Activated T-cell treated with anti-CD3 and anti-CD28 coated beads, Interleukin-2, amount 50 U/mL, for 48 hours (primary cell): Measurements from ENCODE around the gene NPFF.

Experiments
- DNase-seq, 2 experiments: peaks; one replicate each; pipeline ENCODE4 v3.0.0-alpha.2; 2020

Gene NPFF

DNA sequence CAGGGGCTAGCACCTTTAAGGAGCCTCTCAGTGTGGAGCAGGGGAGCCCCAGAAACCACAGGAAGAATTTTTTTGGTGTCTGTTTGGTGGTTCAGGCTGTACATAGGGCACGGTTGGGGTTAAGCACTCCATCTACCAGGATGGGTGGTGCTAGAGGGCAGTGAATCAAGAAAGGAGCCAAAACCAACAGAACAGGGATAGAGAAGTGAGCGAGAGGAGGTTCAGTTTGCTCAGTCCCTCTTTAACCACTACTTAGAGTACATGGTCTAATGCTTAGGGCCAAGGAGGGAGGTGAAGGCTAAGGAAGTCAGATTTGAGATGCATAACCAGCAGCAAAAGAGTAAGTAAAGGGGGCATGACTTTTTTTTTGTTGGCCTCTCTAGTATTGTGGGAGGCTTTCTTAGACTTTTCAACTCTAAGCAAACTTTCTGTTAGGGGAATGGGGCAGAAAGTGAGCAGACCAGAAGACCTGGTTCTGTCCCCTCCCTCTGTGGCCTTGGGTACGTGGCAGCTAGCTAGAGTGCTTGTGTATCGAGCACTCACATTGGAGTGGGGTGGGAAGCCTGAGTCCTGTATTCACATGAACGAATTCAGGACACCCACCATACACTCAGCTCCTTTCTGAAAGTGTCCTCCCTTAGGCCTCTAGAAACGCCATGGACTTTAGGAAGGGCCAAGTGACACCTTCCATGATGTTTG is 6.6 kb upstream of the NPFF start:
- DNase-seq = no peak

DNA sequence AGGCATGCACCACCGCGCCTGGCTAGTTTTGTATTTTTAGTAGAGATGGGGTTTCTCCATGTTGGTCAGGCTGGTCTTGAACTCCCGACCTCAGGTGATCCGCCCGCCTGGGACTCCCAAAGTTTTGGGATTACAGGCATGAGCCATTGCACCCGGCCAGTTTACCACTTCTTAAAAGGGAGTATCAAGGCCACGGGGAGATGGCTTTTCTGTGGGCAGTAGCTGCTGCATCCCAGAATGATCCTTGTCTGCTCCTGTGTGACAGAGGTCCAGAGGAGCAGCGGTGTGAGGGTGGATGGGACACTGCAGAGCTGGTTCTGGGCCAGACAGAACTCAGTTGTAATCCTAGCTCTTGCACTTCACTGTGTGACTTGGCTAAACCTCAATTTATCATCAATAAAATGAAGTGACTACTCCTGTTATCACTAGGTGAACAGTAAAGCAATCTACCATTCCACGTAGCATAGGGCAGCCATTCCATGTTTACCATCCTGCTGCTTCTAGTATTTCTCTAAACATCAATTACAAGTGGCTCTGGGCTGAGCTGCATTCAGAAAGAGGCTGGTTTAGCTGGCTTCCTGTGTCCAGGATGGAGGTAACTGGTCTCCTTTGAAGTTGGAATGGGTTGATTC is 3.0 kb upstream of the NPFF start:
- DNase-seq = no peak

DNA sequence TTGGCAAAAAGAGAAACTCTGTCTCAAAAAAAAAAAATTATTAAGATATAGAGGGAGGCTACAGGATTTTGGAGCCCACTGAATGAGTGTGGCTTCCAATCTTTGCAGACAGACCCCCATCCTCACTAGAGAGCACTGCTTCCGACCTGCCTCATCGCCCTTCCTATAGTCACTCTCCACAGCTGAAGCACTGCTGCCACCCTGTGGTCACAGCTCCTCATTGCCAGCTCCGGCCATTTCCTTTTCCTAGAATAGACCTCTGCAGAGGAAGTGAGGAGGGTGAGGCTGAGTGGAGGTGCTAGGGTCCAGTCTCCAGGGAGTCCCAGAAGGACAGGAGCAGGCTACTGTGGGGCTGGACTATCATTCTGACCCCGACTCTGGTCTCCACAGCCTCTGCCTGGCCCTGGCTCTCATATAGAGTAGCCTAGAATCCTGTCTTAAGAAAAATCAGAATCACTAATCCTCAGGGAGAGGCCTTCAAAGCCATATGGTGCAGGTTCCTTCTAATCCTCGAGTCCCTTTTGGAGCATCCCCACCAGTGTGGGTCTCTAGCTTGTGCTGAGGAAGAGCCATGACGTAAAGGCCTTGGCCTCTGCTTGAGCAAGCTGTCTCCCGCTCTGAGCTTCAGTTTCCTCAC is 1.4 kb upstream of the NPFF start:
- peak; percentile 93 to 95 for DNase-seq

DNA sequence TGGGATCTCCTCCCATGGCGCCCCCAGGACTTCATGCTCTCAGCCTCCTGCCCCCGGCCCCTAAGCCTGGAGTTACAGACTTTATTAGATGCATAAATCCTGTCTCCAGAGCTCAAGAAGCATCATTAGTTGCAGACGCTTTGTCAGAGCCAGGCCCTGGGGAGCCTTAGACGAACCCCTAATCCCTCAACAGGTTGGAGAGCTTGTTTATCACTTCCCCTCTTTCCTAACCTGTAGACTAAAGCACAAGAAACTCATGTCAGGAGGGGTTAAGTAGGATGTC is 260 bp upstream of the NPFF start:
- DNase-seq = no peak

DNA sequence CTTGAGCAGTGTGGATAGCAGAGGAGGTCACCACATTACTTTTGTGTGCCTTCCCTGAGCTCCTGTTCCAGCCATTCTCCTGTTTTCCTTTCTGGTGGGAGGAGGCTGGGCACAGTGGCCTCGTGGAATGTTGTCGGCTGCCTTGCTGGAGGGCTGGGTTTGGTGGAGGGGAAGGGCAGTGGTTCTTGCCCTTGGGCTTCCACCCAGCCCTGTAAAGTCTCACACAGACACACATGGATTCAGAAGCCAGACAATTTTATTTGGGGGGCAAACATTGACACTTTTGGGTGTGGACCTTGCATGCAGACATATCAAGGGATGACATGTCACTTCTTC is 866 bp downstream of the NPFF start:
- DNase-seq = no peak

DNA sequence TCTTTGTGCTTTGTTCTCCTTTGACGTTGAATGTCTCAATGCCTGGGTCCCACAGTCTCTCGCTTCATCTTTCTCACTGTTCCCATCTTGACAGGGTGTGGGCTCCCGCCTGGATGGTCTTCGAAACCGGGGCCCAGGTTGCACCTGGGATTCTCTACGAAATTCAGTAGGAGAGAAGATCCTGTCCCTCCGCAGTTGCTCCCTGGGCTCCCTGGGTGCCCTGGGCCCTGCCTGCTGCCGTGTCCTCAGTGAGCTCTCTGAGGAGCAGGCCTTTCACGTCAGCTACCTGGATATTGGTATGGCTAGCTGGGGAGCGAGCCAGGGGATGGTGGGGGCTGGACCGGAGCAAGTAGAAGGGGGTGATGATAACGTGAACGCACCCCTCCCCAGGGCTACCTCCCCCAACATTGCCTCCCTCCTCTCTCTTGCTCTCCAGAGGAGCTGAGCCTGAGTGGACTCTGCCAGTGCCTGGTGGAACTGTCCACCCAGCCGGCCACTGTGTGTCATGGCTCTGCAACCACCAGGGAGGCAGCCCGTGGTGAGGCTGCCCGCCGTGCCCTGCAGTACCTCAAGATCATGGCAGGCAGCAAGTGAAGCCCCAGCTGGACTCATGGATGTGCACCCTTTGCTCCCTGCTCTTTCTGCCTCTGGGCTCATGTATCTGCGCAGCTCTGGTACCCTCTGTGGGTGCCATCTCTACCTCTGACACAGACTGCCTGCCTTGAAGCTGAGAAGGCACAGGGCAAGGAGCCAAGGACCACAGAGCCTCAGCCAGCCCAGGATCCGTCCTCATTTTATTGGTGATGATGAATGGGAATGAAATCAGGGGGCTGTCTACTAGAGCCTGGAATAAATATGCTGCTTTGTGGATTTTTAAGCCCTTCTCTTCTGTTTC is 1.5 kb downstream of the NPFF start:
- no peak for DNase-seq

DNA sequence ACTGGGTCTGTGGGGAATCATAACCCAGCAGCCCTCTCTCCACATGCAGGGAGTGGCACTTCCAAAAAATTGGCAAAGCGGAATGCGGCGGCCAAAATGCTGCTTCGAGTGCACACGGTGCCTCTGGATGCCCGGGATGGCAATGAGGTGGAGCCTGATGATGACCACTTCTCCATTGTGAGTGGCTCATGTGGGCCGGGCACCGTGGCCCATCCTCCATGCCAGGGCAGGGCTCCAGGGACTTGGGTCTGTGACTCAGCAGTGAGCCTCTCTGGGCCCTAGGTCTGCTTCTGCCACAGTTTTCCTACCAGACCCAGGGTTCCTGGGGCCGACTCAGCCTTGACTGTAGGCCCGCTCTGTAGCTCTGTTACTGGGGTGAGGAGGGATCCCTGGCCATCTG is 2.2 kb downstream of the NPFF start:
- DNase-seq = no peak

DNA sequence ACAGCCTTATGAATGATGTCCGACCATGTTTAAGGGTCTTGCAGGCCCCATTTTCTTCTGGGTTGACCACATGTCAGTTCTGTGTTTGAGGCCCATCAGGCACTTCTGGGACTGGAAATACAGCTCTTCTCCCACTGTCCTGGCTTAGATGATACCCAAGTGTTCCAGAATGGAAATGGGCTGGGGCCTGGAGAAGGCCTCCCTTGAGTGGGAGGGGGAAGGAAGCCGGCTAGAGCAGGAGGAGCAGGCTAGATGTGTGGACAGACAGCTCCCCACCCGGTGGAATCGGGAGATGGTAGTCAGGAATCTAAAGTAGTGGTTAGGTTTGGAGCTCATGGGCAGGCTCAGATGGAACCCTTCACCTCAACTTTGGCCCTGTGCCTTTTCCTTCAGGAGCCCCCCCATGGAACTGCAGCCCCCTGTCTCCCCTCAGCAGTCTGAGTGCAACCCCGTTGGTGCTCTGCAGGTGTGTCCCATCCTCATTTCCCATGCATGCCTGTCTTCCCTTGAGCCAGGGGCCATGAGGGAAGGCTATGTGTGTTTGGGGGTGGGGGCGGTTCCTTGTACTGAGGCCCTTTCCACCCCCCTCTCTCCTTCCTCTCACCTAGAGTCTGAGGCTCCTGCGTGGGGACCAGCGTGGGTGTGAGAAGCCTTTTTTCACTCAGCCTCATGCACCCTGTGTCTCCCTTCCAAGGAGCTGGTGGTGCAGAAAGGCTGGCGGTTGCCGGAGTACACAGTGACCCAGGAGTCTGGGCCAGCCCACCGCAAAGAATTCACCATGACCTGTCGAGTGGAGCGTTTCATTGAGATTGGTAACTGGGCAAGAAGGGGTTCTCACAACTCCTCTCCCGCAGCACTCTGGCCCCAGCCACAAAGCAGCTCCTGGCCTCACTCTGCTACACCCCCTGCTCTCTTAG is 3.0 kb downstream of the NPFF start:
- no peak for DNase-seq

DNA sequence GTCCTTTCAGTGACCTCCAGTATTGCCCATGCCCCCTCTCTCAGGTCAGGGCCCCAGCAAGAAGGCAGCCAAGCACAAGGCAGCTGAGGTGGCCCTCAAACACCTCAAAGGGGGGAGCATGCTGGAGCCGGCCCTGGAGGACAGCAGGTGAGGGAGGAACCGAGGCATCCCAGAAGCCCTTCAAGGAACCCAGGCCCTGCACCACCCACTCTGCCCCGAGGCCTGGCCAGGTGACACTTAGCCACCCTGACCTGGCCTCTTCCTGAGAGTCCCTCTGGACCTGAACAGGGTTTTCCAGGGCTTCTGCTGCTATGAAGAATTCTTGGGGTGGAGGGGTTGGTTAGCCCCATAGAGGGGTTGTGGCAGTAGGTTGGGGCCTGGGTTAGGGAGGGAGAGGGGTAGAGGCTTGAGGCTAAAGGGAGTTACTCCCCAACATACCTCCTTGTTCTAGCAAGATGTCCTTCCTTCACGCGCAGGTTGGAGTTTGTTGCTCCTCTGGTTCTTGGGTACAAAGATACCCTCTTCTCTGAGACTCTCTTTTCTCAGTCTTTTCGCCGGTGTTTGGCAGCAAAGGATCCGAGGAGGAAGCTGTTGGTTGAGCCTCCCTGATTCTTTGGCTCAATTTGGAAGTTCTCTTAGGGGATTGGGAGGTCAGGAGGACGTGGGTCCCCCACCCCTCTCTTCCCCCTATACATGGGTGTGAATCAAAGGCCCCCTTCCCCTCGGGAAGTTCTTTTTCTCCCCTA is 4.1 kb downstream of the NPFF start:
- no peak for DNase-seq

DNA sequence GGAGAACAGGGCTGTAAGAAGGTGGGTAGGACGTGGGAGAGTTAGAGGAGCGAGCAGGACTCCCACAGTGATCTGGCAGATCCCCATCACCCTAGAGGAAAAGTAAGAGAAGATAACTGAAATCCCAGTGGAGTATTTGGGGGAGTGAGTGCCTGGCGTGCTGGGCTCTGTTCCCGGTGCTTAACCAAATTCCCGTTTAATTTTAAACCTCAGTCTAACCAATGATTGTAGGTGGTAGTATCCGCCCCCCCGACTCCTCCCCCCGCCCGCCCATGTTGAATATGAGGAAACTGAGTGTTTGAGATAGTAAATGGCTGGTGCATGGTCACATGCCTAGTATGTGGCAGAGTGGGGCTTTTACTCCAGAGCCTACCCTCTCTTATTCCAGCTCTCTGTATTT is 5.0 kb downstream of the NPFF start:
- no peak for DNase-seq

DNA sequence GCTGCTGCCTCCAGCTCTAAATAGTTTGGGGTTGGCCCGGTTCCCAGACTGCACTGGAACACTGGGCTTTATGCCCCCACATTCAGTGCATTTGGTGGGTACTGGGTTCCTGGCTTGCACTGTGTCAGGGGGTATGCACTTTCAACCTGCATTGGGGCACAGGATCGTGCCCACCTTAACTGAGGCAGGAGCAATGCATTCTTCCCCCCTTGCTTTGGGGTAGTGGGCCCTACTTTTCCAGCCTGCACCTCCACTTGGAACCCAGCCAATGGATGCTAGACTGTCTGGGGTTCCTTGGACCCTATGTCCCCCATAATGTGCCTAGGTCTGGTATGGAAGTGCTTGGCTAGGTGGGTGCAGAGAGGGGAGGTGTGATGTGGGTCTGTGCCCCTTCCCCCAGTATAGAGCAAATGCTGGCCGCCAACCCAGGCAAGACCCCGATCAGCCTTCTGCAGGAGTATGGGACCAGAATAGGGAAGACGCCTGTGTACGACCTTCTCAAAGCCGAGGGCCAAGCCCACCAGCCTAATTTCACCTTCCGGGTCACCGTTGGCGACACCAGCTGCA is 5.6 kb downstream of the NPFF start:
- no peak for DNase-seq

DNA sequence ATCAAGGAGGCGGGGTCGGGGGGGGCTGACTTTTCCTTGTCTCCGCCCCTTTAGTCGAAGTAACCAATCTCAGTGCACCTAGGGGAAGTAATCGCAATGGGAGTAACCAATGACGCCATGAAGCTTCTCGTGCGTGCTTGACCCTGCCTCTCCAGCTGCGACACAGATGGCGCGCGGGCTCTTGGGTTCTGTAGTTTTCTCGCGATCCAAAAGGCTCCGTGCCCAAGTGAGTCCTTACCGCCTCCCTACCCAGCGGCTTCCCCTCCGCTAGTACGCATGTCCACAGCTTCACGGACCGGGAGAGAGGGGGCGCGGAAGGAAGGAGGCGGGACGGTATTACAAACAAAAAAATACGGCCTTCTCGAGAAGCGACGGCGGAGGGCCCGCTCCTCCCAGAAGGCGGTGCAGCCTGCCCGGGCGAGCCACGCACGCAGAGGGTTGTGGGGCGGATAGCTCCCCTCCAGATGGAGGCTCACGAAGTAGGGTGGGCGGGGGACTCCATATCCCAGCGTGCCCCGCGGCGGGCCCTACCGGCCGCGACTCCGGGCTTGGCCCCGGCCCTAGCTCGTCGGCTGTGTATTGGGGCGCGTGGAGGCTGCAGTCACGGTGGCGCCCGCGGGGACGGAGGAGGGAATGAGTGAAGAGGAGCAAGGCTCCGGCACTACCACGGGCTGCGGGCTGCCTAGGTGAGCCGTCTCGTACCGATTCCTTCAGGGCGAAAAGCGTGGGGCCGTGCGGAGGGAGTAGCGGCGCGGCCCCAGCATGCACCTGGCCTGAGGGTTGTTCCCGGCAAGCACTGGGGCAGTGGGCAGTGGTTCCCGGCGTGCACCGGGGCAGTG is 6.3 kb downstream of the NPFF start, which contains the start of gene TARBP2:
TSS of gene TARBP2 (plus strand) at position 508 of the 839 bp plus-strand sequence. CDS start at position 634, 126 bp downstream.
- peak; percentile 99 for DNase-seq

DNA sequence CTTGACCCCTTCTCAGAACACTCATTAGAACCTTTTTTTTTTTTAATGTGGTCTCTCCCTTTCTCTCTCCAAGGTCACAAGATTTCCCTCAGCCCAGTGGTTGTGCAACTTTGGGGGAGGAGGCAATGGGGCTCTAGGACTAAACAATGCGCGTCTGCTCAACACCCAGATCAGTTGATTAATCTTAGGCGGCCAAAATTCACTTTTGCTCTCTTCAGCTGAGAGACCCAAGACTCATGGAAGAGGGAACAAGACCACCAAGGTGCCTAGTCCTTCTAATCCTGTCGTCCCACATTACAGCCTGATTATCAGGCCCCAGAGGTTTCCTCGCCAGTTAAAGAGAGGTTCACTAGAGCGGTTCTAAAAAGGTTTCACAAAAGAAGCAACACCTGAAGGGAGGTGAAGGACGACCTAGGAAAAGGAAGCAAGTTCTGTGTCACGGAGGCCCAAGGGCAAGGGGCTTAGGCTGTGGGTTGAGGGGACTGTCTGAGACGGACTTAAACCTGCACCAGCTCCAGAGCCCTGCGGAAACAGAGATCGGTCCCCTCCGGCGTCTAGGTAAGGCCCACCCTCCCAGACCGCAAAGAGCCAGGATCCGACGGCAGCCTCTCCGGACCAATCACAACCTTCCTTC is 7.0 kb downstream of the NPFF start:
- no peak for DNase-seq

DNA sequence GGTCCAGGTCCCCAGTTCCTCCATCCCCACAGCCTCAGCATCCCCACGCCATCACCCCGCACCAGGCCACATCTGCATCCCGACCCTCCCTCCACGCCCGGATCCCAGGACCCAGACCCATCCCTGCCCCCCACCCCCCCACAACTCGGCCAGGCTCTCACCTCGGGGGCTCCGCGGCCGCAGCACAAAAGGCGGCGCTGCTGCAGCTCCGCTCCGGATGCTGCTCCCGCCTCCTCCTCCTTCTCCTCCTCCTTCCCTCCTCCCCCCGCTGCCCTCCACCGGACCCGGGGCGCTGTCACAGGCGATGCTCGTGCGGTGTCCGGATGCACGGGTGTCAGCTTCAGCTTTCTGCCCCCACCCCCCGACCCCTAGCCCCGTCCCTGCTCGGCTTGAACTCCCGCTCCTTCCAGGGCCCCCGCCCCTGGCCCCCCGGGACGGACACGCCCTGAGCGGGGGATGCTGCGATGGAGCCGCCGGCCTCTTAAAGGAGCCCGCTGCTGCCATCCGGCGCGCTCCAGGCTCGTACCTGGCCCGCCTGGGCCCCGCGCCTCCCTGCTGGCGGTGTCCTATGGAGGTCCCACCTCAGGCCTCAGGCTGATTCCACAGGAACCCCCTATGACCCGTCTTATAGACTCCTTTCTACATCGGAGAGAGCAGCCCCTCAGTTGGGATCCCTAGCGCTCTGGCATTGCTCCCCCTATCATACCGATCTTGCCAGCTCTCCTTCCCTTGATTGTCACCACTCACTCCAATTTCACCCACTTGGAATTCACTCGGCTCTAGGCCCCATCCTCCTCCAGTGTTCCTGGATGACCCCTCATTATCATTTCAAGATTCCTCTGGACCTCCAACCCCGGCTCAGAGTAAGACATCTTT is 7.8 kb downstream of the NPFF start, which contains the start of gene MAP3K12:
TSS of gene MAP3K12 (minus strand) at position 193 of the 876 bp plus-strand sequence. CDS start 12,067 bp downstream, outside the sequence.
- DNase-seq = peak; percentile 79 to 82

DNA sequence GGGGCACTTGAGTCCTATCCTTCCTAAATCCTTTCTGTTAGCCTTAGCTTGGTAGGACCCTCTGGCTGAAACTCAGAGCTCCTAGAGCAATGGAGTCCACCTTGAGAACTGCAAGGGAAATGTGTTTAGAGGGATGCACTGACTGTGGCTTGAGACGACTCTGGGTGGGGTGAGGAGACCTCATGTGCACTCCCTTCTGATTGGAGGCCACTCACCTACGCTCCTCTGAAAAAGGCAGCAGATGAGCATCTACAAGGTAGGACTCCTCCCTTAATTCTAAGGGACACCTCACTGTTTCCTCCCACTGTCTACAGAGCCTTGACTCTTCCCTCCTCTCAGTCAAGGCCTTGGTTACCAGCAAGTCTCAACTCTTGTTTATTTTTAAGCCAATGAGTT is 9.1 kb downstream of the NPFF start:
- DNase-seq = no peak

DNA sequence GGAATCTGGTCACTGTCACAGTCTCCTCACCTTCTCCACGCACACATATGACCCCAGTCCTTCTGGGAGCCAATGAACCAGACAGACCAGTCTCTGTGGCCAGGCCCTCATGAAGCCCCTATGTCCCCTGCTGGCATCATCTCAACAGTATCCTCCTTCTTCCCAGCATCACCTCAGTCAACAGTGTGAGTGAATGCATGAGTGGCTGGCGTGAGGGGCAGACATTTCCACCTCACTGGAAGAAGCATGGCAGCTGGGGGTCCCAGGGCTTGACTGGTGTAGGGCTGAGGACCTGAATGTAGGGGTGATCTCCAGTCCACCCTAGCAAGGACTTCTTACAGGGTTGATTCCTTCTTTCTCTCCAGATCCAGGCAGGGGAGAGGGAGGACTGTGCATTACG is 9.8 kb downstream of the NPFF start:
- DNase-seq = no peak

DNA sequence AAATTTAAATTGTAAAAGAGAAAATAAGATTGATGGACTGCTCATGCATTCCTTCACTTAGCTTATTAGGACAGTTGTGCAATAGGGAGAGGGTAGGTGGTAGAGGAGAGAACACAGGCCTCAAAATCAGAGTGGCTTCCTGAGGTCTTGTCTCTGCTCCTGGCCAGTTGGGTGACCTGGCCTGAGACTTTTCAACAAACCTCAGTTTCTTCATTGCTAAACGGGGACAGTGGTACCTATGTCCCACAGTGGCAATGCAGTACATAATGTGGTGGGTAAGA is 10.6 kb downstream of the NPFF start:
- no peak for DNase-seq

DNA sequence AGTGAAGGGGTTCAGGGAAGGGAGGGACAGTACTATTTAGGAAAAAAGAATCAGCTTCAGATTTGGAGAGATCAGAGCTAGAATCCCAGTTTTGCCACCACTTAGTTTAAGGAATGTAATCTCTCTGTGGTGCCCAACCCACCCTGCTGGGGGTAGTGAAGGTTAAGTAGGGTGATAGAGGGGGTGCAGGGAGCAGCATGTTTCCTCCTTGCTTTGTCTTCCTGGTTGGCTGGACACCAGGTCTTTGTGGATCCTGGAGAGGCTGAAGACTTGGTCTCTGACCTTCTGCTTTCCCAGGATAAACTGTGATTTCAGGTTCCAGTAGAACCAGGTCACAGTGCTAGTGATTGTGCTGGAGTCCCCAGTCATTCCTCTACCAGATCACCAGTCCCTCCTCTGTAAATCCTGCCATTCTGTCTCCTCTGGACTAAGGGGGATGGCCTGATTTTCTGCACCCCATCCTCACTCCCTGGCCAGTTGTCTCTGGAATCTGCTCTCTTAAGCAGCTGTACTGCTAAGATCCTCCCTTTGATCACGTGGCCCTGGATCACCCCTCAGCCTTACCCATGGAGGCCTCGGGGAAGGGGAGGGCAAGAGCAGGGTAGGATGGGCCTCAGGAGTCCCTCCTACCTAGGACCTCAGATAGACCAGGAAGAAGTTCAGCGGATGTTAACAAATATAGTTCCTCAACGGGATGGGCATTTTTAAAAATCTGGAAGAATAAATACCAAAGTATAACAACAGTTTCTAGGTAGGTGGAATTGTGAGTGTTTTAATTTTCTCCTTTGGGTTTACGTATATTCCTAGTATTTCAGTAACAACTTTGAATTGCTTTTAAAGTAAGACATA is 11.2 kb downstream of the NPFF start:
- DNase-seq = no peak
